ENCODE data around the gene LAMC3.

The LAMC3 gene

GRCh38 chr9:130975156-130975555, 33.8 kb upstream of the LAMC3 start:
- H3K4me3 ChIP-seq (ENCODE audit: low read depth, low read length) = no peak overlapping the region
- TF ChIP-seq POLR2A (IDR thresholded peaks at IDR 0.05; ENCODE audit: extremely low read depth, insufficient read length) (no peak), MYC (IDR thresholded peaks at IDR 0.05; ENCODE audit: low read depth, low read length) (no peak)
- TF ChIP-seq, protein P1, sequence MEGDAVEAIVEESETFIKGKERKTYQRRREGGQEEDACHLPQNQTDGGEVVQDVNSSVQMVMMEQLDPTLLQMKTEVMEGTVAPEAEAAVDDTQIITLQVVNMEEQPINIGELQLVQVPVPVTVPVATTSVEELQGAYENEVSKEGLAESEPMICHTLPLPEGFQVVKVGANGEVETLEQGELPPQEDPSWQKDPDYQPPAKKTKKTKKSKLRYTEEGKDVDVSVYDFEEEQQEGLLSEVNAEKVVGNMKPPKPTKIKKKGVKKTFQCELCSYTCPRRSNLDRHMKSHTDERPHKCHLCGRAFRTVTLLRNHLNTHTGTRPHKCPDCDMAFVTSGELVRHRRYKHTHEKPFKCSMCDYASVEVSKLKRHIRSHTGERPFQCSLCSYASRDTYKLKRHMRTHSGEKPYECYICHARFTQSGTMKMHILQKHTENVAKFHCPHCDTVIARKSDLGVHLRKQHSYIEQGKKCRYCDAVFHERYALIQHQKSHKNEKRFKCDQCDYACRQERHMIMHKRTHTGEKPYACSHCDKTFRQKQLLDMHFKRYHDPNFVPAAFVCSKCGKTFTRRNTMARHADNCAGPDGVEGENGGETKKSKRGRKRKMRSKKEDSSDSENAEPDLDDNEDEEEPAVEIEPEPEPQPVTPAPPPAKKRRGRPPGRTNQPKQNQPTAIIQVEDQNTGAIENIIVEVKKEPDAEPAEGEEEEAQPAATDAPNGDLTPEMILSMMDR (IDR thresholded peaks at IDR 0.05; ENCODE audit: low read depth, low read length) = no peak
- TF ChIP-seq, protein P2, sequence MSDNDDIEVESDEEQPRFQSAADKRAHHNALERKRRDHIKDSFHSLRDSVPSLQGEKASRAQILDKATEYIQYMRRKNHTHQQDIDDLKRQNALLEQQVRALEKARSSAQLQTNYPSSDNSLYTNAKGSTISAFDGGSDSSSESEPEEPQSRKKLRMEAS (IDR thresholded peaks at IDR 0.05; ENCODE audit: low read depth, low read length) = no peak
- no peak for DNase-seq (ENCODE audit: low read depth)

DNA sequence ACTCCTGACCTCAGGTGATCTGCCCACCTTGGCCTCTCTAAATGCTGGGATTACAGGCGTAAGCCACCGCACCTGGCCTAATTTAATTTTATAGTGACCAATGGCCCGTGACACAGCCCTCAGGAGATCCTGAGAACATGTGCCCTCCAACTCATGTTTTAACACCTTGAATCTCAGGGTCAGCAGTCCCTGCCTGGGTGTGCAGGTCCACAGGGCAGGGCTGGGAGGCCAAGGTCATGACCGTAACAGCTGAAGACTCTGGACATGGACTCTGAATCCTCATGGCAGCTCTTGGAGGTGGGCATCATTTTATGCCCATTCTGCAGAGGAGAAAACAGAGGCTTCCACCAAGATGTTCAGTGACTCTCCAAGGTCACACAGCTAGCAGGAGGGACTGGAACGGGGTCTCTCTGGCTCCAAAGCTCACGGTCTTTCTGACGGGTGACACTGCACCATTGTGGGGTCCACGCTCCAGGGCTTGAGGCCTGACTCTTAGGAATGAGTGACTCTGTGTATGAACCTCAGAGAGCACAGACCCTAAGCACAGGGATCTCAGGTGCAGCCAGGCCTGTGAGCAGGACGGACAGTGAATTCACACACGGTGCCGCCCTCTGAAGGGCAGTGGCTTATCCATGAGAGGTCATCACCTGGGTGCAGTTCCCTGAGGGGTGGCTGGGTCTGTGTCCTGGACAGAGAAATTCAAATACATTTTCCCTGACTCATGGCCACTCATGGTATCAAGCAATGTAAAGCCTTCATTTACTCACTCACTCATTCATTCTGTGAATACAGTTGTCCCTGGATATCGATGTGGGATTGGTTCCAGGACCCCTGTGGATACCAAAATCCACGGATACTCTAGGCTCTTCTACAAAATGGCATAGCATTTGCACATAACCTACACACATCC, 32.8 kb upstream of the LAMC3 start:
- TF ChIP-seq POLR2A (IDR thresholded peaks at IDR 0.05; ENCODE audit: extremely low read depth, insufficient read length) (no peak), MYC (IDR thresholded peaks at IDR 0.05; ENCODE audit: low read depth, low read length) (no peak)
- TF ChIP-seq, protein P1 (IDR thresholded peaks at IDR 0.05; ENCODE audit: low read depth, low read length) = no peak
- TF ChIP-seq, protein P2 (IDR thresholded peaks at IDR 0.05; ENCODE audit: low read depth, low read length) = no peak
- no peak overlapping the region for H3K4me3 ChIP-seq (ENCODE audit: low read depth, low read length)
- DNase-seq (ENCODE audit: low read depth) = no peak

DNA sequence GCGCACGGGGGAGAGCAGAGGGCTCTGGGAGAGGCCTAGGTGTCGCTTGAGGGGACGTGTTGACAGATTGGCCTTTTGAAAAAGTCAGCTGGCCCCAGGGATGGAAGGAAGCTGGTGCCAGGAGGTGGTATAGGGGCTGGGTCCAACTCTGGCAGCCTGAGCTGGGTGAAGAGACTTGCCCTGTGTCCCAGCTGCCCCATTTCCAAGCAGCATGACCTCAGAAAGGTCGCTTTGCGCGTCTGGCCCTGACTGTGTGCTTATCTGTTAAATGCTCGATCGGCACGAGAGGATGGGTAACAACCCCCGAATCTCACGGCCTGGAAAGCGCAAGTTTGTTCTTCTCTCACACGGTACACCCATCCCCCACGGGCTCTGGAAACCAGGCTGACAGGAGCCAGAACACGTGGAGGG, 31.2 kb upstream of the LAMC3 start:
- no peak for DNase-seq (ENCODE audit: low read depth)
- no peak overlapping the region for H3K4me3 ChIP-seq (ENCODE audit: low read depth, low read length)
- TF ChIP-seq POLR2A (IDR thresholded peaks at IDR 0.05; ENCODE audit: extremely low read depth, insufficient read length) (no peak), MYC (IDR thresholded peaks at IDR 0.05; ENCODE audit: low read depth, low read length) (no peak)
- TF ChIP-seq, protein P1 (IDR thresholded peaks at IDR 0.05; ENCODE audit: low read depth, low read length) = no peak
- TF ChIP-seq, protein P2 (IDR thresholded peaks at IDR 0.05; ENCODE audit: low read depth, low read length) = no peak

GRCh38 chr9:130979591-130980385, 29.2 kb upstream of the LAMC3 start:
- DNase-seq (ENCODE audit: low read depth) = no peak
- no peak overlapping the region for H3K4me3 ChIP-seq (ENCODE audit: low read depth, low read length)
- TF ChIP-seq POLR2A (IDR thresholded peaks at IDR 0.05; ENCODE audit: extremely low read depth, insufficient read length) (no peak), MYC (IDR thresholded peaks at IDR 0.05; ENCODE audit: low read depth, low read length) (no peak)
- TF ChIP-seq, protein P1 (IDR thresholded peaks at IDR 0.05; ENCODE audit: low read depth, low read length) = no peak

DNA sequence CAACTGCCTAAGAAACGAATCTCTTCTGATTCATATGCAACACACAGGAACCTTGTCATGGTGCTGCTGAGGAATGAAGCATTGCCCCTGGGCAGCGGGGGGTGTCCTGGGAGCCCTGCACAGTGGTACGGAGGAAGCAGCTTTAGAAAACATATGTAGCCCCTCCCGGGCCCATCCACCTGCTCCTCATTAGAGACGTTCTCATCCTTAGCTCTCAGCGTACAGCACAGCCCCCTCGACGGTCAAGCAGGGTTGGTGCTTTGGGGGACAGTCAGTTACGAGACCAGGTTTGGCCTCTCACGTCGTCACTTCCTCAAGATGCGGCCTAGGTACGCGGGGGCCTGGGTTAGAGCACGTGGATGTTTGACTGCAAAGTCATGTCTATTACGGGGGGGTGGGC, 28.4 kb upstream of the LAMC3 start:
- H3K4me3 ChIP-seq (ENCODE audit: low read depth, low read length) = no peak overlapping the region
- no peak for DNase-seq (ENCODE audit: low read depth)
- TF ChIP-seq MYC (IDR thresholded peaks at IDR 0.05; ENCODE audit: low read depth, low read length) (no peak), POLR2A (IDR thresholded peaks at IDR 0.05; ENCODE audit: extremely low read depth, insufficient read length) (no peak)
- TF ChIP-seq, protein P2 (IDR thresholded peaks at IDR 0.05; ENCODE audit: low read depth, low read length) = no peak
- TF ChIP-seq, protein P1 (IDR thresholded peaks at IDR 0.05; ENCODE audit: low read depth, low read length) = no peak
